HG03378 (cell line): ENCODE data around the gene ZRANB1.

Source experiments
- ATAC-seq: cut with Tn5 transposase; IDR thresholded peaks from one replicate; pipeline ENCODE4 v1.9.1; 2021; ENCODE audit warnings: mild to moderate bottlenecking, moderate library complexity; ENCODE audit not compliant: unreplicated experiment

The ZRANB1 gene

DNA sequence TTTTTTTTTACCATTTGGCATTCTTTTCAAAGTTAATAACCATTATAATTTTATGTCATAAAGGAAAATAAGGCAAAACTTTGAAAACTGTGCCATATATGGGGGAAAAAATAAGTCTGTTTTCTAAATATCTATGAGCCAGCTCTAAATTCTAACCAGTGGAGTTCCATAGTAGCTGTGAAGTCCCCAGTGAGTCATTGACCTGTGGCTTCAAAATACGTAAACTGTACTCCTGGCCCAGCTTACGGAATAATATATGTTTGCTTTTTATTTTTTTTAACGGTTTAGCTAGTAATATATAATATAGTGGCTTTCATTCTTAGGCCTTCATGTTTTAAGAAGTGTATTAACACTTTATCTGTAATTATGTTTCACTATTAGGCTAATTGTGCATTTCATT is 20.5 kb downstream of the ZRANB1 start:
- ATAC-seq, result no peak

DNA sequence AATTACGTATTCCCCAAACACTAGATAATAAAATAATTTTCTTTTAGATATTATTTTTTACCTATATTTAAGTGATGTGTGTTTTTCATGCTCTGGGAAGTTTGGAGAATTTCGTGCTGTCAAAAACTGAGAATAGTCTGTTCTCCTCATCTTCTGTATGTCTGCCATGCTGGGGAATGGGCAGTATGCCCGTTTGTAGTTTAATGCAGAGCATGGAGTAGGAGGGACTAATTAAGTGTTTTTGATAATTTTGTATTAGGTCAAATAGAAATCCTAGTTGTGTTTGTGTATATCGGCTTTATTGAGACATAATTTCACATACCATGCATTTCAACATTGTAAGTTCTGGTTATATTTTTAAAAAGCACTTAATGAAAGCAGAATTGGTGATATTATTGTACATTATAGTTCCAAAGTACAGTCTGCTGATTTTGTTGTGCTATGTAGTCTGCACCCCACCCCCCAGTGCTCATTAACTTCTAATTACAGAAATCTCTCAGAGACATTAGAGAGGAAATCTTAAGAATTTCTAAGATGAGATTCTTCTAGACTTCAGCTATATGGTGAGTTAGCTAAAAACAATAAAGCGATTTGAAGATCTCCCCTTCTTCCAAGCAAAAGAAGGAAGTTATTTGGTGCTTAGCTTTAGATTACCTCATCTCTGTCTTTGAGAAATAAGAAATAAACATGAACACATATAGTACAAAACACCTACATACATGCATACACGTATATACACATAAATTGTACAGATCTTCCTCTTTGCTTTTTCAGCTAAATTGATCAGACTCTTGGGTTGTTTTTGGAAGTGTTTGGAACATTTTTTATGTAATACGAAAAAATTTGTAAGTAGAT is 22.2 kb downstream of the ZRANB1 start:
- ATAC-seq, result no peak

DNA sequence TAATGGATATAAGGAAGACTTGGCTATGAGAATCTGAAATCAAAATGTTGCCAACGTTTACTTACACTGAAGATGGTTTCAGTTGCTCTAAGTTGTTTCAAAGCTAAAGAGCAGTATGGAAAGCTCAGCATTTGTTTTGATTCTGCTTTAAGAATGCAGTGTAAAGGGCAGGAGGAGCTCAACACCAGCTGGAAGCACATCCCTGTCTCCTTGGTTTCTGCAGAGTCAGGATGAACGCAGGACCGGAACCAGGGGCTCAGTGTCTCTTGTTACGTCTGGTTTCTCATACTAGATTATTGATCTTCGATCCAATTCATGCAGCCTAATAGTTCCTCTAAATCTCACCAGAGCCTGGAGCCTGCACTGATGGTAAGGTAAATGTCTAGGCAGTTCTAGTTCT is 24.1 kb downstream of the ZRANB1 start:
- ATAC-seq, result no peak

DNA sequence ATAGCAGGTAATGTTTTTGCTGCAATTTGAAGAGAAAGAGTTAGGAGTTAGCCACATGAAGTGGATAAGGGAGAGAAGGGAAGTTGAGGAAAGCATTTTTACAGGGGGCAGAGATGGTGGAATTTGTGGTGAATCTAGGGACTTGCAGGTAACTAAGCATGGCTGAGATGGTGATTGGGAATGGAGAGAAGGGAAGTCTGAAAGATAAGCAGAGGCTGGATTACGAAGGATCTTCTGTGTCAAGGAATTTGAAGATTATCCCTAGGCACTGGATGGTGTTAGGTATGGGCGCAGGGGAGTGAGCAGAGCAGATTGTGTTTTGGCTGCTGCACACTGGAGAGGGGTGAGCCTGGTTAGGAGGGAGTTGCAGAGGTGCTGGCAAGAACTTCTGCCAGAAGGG is 25.3 kb downstream of the ZRANB1 start:
- no peak for ATAC-seq

GRCh38 chr10:124971276-124971675 is 29.4 kb downstream of the ZRANB1 start:
- no peak for ATAC-seq

DNA sequence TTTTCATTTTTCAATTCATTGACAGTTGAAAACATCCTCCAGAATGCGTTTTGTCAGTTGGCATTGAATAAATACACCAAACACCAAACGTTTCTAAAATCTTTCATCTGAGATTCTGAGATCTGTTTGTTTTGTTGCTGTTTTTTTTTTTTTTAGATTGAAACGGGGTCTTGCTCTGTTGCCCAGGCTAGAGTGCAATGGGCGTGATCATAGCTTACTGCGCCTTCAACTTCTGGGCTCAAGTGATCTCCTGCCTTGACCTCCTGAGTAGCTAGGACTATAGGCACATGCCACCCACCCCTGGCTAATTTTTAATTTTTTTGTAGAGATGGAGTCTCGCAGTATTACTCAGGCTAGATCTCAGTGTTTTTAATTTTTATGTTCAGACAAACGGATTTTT is 30.7 kb downstream of the ZRANB1 start:
- no peak for ATAC-seq

DNA sequence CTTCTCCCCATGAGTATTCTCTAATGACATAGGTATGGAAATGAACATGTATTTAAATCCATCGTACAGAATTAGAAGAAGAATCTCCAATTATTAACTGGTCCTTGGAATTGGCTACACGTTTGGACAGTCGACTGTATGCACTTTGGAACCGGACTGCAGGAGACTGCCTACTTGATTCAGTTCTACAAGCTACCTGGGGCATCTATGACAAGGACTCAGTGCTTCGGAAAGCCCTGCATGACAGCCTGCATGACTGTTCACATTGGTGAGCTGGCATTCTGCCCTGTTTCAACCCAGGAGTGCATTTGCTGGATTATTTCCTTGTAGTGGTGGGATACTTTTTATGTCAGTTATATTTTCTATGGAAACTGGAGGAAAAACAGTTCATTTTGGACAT is 32.2 kb downstream of the ZRANB1 start:
- ATAC-seq, result no peak

DNA sequence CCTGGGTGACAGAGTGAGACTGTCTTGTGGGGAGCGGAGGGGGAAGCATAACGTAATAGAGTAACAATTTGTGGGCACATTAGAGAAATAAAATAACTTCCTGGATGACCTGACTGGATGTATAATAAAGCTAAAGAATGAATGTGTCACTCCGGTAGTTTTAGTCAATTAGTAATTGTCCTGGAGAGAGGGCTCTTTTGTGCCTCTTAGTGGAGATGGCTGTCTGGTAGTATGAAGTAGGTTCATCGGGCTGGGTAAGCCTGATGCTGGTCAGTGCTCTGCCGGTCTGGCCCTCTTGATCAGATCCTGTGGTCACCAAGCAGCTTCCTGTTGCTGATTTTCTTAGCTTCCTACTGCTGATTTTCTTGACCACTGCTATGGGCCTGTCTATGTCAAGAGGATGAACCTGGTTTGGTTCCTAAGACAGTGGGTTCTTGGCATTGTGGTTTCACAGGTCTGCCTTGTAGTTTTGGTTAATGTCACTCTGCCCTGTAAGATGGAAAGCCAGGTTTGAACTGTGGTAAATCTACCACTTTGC is 34.1 kb downstream of the ZRANB1 start:
- ATAC-seq, result peak; percentile 83

- ATAC-seq, result no peak
These were observed 35.2 kb downstream of the ZRANB1 start for GRCh38 chr10:124977161-124977560.

DNA sequence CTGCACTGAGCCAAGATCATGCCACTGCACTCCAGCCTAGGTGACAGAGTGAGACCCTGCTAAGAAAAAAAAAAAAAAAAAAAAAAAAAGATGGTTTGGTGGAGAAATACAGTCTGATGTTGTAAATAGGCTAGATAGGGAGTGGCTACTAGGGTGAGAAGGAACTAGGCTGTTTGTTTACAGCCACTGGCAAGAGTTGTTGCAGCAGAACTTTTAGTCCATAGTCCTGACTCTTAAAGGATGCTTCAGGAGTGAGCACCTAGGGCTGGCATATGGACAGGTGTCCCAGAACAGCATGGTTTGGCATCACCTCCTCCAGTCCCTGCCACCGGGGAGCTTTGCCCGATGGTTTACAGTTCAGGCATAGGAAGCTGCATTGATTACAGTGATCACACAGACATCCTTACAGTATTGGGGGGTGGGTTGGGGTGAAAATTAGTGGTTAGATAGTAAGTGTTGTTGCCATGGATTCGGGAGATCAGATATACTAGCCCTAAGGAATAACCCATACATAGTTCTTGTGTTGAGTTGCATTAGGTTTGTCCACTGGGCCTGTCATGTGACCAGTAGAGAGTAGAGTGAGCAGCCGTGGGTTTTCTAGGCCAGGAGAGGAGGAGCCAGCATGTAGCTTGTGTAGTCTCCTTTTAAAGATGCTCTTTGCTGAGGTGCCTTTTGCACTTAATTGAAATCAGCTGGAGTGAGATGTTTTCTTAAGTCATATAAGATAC is 35.9 kb downstream of the ZRANB1 start:
- ATAC-seq, result no peak

DNA sequence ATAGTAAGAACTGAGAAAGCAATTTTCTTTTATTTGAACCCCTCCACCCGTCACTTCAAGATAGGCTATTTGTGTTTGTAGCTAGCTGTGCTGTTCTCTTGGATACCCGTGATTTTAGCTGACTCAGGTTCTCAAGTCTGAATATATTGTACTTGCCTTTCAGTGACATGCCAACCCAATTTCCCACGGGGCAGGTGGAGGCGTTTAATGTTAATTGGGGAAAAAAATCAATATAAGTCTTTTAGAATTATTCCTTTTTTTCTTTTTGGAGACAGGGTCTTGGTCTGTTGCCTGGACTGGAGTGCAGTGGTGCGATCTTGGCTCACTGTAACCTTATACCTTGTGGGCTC is 36.4 kb downstream of the ZRANB1 start:
- no peak for ATAC-seq

GRCh38 chr10:124983321-124983720 is 41.4 kb downstream of the ZRANB1 start:
- no peak for ATAC-seq

GRCh38 chr10:124984376-124984775 is 42.5 kb downstream of the ZRANB1 start:
- ATAC-seq, result no peak

DNA sequence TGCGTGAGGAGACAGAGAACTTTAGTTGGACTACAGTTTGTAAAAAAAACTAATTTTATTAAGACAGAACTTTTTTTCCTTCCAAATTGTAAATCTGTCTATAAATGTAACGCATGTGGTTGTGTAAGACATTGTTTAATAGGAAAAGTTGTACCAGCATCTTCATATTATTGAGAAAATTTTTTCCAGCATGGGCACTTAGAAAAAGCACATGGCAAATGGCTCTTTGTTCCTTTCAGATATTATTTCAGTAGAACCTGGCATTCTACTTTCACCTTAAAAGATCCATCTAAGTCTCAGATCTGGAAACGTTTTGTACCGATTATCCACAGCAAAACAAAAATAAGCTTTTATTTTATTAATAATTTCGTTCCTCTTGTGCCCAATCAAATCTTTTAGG is 43.2 kb downstream of the ZRANB1 start:
- no peak for ATAC-seq

GRCh38 chr10:124987788-124988187 is 45.9 kb downstream of the ZRANB1 start:
- no peak for ATAC-seq

DNA sequence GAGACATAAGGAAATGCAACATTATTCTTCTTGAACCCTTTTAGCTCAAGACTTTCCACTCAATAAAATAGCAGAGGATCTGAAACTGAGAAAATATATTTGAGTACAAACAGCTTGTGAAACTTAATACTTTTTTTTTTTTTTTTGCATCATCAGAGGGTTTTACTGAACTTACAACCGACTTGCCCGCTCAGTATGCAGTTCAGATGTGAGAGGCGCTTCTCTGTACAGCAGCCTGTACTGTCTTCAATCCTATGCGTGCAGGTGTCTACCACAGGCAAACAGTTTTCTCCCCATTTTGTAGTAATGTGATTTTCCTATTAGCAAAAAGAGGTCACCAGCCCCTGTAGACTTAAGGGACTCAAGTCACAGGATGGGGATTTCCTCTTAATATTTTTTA is 46.8 kb downstream of the ZRANB1 start:
- peak; percentile 66 for ATAC-seq

DNA sequence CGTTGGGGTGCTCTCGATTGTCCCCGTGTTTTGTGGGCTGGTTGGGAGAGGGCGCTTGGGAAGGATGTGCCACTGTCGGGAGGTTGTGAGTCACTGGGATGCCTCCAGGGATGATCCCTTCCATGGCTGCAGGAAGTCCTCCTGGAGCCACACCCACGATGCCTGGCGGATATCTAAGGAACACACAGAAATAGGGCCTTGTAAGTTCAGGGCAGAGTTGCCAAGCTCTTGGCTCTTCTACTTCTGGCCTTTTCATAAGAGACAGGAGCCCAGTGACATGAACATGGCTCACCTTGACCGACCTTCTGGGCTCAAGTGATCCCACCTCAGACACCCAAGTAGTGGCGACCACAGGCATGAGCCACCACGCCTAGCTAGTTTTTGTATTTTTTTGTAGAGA is 47.6 kb downstream of the ZRANB1 start:
- ATAC-seq, result no peak

DNA sequence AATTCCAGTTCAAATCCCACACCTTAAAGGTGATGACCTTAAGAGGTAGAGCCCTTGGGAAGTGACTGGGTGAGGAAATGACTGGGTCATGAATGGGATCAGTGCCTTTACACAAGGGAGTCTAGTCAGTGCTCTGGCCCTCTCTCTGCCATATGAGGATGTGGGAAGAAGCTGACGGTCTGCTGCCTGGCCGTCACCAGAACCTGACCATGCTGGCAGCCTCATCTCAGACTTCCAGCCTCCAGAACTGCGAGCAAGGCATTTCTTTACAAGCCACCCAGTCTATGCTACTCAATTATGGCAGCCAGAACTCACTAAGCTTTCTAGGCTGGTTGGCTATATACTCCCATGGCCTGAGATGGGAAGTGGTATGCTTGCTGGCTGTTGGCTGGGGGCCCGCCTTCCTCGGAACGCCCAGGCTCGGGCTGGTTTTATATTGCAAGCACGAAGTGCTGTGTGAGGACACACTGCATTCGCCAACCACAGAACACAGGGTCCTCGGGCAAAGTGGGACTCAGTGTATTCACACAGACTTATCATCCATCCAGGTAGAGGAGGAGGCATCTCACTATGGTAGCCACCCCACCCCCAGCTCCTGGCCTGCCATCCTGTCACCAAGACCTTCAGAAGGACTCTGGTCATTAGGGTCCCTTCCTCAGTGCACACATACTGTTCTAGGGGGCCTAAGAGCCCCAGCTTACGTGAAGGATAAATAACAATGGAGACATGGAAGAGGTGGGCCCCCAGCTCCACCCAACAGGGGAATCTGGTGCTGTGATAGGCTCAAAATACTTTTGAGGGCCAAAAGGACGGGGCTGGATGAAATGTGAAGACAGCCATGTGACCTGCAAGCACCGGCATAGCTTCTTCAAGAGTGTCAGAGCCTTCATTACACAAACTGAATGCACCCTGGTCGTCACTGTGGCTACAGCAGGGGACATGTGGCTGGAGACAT is 49.0 kb downstream of the ZRANB1 start:
- ATAC-seq, result no peak

- no peak for ATAC-seq
These were observed 49.9 kb downstream of the ZRANB1 start for GRCh38 chr10:124991835-124992234.

- ATAC-seq, result no peak
These were observed 50.8 kb downstream of the ZRANB1 start for GRCh38 chr10:124992462-124993344.
